NCI-H1105 treated with DMSO at 0.1 percent for 48 hours (cell line): ENCODE data around the gene CIAPIN1.

Experiments
- DNase-seq: peaks from one replicate; lab custom pipeline; 2025; lab: John Stamatoyannopoulos, UW

CIAPIN1 gene

GRCh38 chr16:57476546-57477410 lies 29.6 kb upstream of the CIAPIN1 start:
- no peak for DNase-seq

GRCh38 chr16:57475711-57476339 lies 28.6 kb upstream of the CIAPIN1 start:
- no peak for DNase-seq

- no peak for DNase-seq
Measured at GRCh38 chr16:57474671-57475661, 27.8 kb upstream of the CIAPIN1 start.

- DNase-seq, result no peak
Measured at GRCh38 chr16:57473906-57474305, 26.7 kb upstream of the CIAPIN1 start.

GRCh38 chr16:57473176-57473840 lies 26.1 kb upstream of the CIAPIN1 start:
- no peak for DNase-seq

- no peak for DNase-seq
Measured at GRCh38 chr16:57472665-57473060, 25.5 kb upstream of the CIAPIN1 start.

- no peak for DNase-seq
Measured at GRCh38 chr16:57471852-57472664, 24.9 kb upstream of the CIAPIN1 start.

GRCh38 chr16:57471209-57471608 lies 24.0 kb upstream of the CIAPIN1 start:
- no peak for DNase-seq

GRCh38 chr16:57470711-57471110 lies 23.5 kb upstream of the CIAPIN1 start:
- DNase-seq, result no peak

- no peak for DNase-seq
Measured at GRCh38 chr16:57469917-57470470, 22.8 kb upstream of the CIAPIN1 start.

- no peak for DNase-seq
Measured at GRCh38 chr16:57469046-57469445, 21.9 kb upstream of the CIAPIN1 start.

GRCh38 chr16:57468346-57468745 lies 21.2 kb upstream of the CIAPIN1 start:
- no peak for DNase-seq

- DNase-seq, result no peak
Measured at GRCh38 chr16:57464523-57464922, 17.3 kb upstream of the CIAPIN1 start.

- no peak for DNase-seq
Measured at GRCh38 chr16:57462978-57463362, 15.8 kb upstream of the CIAPIN1 start.

GRCh38 chr16:57462209-57462977 lies 15.2 kb upstream of the CIAPIN1 start, which contains the start of gene POLR2C:
Gene POLR2C (plus strand): TSS chr16:57462679. CDS start chr16:57462725, 46 bp downstream.
- peak; percentile 45 for DNase-seq

- DNase-seq, result no peak
Measured at GRCh38 chr16:57452021-57452420, 4.8 kb upstream of the CIAPIN1 start.

GRCh38 chr16:57446531-57447185 lies 527 bp downstream of the CIAPIN1 start:
- DNase-seq, result peak; percentile 18

- DNase-seq, result no peak
Measured at GRCh38 chr16:57445510-57445909, 1.7 kb downstream of the CIAPIN1 start.

- no peak for DNase-seq
Measured at GRCh38 chr16:57444711-57445110, 2.5 kb downstream of the CIAPIN1 start.
